Hypothalamus (tissue), 51 donors: ENCODE measurements around the gene ZNF184.

Experiments used
- DNase-seq, 51 donors: peaks; one replicate each; lab custom pipeline; 2025; lab: John Stamatoyannopoulos, UW

ZNF184 gene

GRCh38 chr6:27479319-27480182, 6.6 kb upstream of the ZNF184 start:
- peak in 48 of 51 donors; percentile 8 to 96 (median 54) for DNase-seq

- peak in 50 of 51 donors; percentile 17 to 94 (median 74) for DNase-seq
Observed at GRCh38 chr6:27478706-27479318, 5.9 kb upstream of the ZNF184 start.

GRCh38 chr6:27478141-27478705, 5.3 kb upstream of the ZNF184 start:
- DNase-seq, result peak in 3 of 51 donors; percentile 34 to 65 (median 54)

DNA sequence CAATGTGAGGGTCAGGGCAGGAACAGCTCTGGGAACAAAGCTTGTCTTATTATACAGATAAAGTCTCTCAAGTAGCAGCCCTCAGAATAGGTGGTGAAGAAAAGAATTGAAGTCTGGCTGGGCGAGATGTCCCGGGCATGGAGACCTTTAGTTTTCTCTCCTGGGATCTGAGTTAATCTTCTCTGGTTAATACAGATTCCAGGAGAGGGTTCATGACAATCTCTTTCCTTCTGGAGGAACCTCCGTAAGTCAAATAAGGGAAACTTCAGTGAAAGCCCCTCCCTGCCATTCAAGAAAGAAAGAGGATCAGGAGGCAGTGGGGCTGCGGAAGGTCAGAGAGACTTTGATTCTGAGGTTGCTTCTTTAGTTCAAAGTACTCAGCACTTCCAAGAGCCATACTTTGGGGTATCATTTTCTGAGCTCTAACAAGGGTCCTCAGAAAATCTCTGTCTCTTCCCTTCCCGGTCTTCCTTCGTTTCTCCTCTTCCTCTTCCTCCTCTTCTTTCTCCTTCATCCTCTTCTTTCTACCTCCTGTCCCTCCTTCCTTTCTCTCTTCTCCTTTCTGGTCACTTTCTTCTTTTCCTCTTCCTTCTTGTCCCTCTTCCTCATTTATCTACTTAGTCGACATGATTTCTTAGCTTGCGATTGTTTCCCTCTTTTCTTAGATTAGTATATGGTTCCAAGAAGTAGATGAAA, 4.6 kb upstream of the ZNF184 start:
- no peak for DNase-seq

DNA sequence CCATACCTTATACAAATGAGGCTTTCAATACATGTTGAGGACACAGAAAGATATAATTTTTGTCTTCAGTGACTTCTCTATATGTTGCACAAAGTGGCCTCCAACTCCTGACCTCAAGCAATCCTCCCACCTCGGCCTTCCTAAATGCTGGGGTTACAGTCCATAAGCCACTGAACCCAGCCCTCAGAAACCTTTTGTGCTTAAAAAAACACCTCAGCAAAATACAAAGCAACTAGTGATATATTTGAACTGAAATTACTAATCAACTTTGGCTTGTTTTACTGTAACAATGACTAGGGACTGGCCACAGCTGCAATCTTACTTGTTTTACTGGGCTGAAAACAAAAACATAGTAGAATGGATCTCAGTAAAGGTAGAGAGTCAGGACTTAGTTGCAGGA, 3.2 kb upstream of the ZNF184 start:
- DNase-seq, result no peak

GRCh38 chr6:27474672-27475071, 1.8 kb upstream of the ZNF184 start:
- DNase-seq, result no peak

- no peak for DNase-seq
Observed at GRCh38 chr6:27474172-27474465, 1.2 kb upstream of the ZNF184 start.

- DNase-seq, result peak in 31 of 51 donors; percentile 15 to 80 (median 42)
Observed at GRCh38 chr6:27472182-27472616, 706 bp downstream of the ZNF184 start.

- DNase-seq, result peak in 1 of 51 donors; percentile 30
Observed at GRCh38 chr6:27471365-27472115, 1.4 kb downstream of the ZNF184 start.

GRCh38 chr6:27470023-27470422, 2.9 kb downstream of the ZNF184 start:
- no peak for DNase-seq

DNA sequence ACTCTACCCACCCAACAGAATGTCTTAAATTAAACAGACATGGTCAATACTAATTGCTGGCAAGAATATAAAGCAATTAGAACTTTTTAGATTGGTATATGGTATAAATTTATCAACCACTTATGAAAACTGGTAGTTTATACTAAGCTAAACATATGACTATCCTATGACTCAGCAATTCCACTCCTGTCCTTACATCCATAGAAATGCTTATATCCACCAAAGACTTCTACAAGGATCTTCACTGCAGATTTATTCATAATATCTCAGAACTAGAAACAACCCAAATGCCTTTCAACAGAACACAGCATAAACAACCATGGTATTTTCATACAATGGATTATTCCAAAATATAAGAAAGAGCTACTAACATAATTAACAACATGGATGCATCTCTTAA, 4.6 kb downstream of the ZNF184 start:
- no peak for DNase-seq

DNA sequence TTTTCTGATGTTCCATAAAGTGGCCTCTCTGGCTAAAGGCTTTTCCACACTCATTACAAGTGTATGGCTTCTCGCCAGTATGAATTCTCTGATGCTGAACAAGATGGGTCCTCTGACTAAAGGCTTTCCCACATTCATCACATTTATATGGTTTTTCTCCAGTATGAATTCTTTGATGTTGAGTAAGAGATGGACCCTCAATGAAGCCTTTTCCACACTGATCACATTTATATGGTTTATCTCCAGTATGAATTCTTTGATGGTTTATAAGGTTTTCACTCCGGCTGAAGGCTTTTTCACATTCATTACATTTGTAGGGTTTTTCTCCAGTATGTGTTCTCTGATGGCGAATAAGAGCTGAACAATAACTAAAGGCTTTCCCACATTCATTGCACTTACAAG, 20.4 kb downstream of the ZNF184 start:
- DNase-seq, result no peak

DNA sequence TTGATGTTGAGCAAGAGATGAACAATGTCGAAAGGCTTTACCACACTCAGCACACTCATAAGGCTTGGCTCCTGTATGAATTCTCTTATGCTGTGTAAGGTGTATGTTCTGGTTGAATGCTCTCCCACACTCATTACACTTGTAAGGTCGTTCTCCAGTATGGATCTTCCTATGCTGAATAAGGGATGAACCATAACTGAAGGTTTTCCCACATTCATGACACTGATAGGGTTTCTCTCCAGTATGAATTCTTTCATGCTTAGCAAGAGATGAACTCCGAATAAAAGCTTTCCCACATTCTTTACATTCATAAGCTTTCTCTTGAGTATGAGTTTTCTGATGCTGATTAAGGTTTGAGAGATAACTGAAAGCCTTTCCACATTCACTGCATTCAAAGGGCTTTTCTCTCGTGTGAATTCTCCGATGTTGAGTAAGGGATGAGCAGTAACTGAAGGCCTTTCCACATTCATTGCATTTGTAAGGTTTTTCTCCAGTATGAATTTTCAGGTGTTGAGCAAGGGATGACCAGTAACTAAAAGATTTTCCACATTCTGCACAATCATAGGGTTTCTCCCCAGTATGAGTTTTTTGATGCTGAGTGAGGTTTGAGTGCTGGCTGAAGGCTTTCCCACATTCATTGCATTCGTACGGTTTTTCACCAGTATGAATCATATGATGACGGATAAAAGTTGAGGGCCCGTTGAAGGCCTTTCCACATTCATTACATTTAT, 21.1 kb downstream of the ZNF184 start:
- no peak for DNase-seq

- no peak for DNase-seq
Observed at GRCh38 chr6:27448456-27448855, 24.4 kb downstream of the ZNF184 start.

DNA sequence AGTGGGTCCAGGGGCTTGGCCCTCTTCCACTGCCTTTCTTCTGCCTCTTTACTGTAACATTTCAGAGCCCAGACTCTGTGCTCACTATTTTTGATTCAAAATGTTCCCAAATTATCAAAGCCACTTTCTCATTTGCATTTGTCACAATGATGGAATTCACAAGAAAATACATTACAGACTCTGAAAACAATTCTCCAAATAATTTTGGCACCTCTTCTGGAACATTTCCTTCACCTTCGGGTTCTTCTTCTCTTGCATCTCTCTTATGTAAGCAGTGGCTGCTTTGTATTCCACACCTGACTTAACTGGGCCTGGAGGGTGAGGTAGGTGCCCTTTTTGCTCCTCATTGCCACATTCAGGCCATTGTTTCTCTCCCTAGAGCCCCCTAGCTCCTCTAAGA, 30.0 kb downstream of the ZNF184 start:
- DNase-seq, result peak in 1 of 51 donors; percentile 4

DNA sequence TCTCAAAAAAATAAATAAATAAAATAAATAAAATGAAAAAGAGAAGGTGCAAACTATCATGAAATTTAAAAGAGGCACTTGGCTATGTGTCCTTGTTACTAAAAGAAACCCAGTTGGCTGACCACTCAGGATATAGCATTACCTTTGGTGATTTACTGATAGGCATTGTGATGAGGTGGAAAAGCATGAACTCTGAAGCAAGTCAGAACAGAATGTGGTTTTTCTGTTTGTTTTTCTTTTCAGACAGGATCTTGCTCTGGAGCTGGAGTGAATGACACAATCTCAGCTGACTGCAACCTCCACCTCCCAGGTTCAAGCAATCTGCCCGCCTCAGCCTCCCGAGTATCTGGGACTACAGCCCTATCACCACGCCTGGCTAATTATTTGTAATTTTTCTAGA, 31.9 kb downstream of the ZNF184 start:
- DNase-seq, result no peak

DNA sequence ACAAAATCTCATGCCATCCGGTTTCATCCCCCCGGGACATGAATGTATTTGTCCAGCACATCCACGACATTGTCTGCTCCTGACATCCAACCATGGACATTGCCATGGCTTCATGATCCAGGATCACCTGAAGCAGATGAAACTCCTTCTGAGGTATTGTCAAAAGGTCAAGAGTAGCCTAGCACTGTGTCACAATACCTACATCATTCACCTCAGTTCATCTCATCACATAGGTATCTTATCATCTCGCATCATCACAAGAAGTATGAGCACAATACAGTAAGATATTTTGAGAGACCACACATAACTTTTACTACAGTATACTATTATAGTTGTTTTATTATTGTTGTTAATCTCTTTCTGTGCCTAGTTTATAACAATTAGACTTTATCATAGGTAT, 33.5 kb downstream of the ZNF184 start:
- no peak for DNase-seq

GRCh38 chr6:27433714-27434113, 39.2 kb downstream of the ZNF184 start:
- no peak for DNase-seq

- no peak for DNase-seq
Observed at GRCh38 chr6:27428966-27429365, 43.9 kb downstream of the ZNF184 start.

- DNase-seq, result no peak
Observed at GRCh38 chr6:27428502-27428901, 44.4 kb downstream of the ZNF184 start.
